Stimulated activated naive B cell treated with anti-CD40 and anti-IgM and Interleukin-4, amounts not matched to agents 10 μg/mL and 1 μg/mL and 100 μg/mL, for 72 hours (primary cell): ENCODE results near the gene DHX35.
A peak's percentile ranks its signal among the peaks of the same experiment; 100 is the strongest.

Source experiments
- ATAC-seq, 2 donors: fragments of 150-1000 bp; cut with Tn5 transposase; replicated peaks; 2 replicates each; pipeline ENCODE4 v1.10.0; 2021; ENCODE audit warnings: moderate library complexity in 1 of 2
- DNase-seq: peaks from one replicate; pipeline ENCODE4 v3.0.0; 2021
- H3K27ac Mint-ChIP-seq: one replicate; pipeline ENCODE4 v1.8.0; 2022; ENCODE audit warnings: mild to moderate bottlenecking, mixed read lengths
- H3K27me3 Mint-ChIP-seq, 2 donors: one replicate each; pipeline ENCODE4 v1.8.0; 2022; ENCODE audit warnings: mixed read lengths in 2 of 2
- H3K36me3 Mint-ChIP-seq, 2 donors: one replicate each; pipeline ENCODE4 v1.8.0; 2022; ENCODE audit warnings: mixed read lengths in 2 of 2, mild to moderate bottlenecking in 1 of 2
- H3K4me1 Mint-ChIP-seq, 2 donors: one replicate each; pipeline ENCODE4 v1.8.0; 2022; ENCODE audit warnings: mixed read lengths in 2 of 2, mild to moderate bottlenecking in 1 of 2
- H3K4me3 Mint-ChIP-seq, 2 donors: one replicate each; pipeline ENCODE4 v1.8.0; 2022; ENCODE audit warnings: mild to moderate bottlenecking in 2 of 2, mixed read lengths in 2 of 2, moderate library complexity in 1 of 2
- H3K9me3 Mint-ChIP-seq, 2 donors: one replicate each; pipeline ENCODE4 v1.8.0; 2022; ENCODE audit warnings: mixed read lengths in 2 of 2, mild to moderate bottlenecking in 1 of 2

Gene DHX35

GRCh38 chr20:39004508-39004907, 42.4 kb downstream of the DHX35 start:
- H3K4me3 Mint-ChIP-seq, result no peak overlapping the region
- no peaks in the 10 kb centered on the region for H3K4me1 Mint-ChIP-seq
- H3K27me3 Mint-ChIP-seq, result no peaks in the 10 kb centered on the region
- no peaks in the 10 kb centered on the region for H3K9me3 Mint-ChIP-seq
- ATAC-seq (no peak), DNase-seq (no peak)
- no peak overlapping the region for H3K27ac Mint-ChIP-seq
- peaks cover 37 to 69% of the 10 kb centered on the region in 2 donors for H3K36me3 Mint-ChIP-seq

GRCh38 chr20:39009348-39009747, 47.2 kb downstream of the DHX35 start:
- peaks cover 33 to 55% of the 10 kb centered on the region in 2 donors for H3K36me3 Mint-ChIP-seq
- H3K27me3 Mint-ChIP-seq, result no peaks in the 10 kb centered on the region
- DNase-seq (no peak), ATAC-seq (no peak)
- H3K4me3 Mint-ChIP-seq, result no peak overlapping the region
- no peak overlapping the region for H3K27ac Mint-ChIP-seq
- H3K4me1 Mint-ChIP-seq, result no peaks in the 10 kb centered on the region
- H3K9me3 Mint-ChIP-seq, result no peaks in the 10 kb centered on the region

- ATAC-seq, result no peak
- Mint-ChIP-seq H3K27me3 (no peaks in the 10 kb centered on the region), H3K4me3 (no peak overlapping the region), H3K9me3 (no peaks in the 10 kb centered on the region), H3K36me3 (peaks cover 43 to 63% of the 10 kb centered on the region in 2 donors), H3K27ac (no peak overlapping the region), H3K4me1 (no peaks in the 10 kb centered on the region)
- no peak for DNase-seq
These were observed 48.4 kb downstream of the DHX35 start for GRCh38 chr20:39010496-39010895.

GRCh38 chr20:39013662-39014109, 51.5 kb downstream of the DHX35 start:
- Mint-ChIP-seq H3K4me3 (no peak overlapping the region), H3K36me3 (peaks cover 55 to 69% of the 10 kb centered on the region in 2 donors), H3K27ac (no peak overlapping the region), H3K4me1 (peaks cover 0 to 2% of the 10 kb centered on the region in 2 donors), H3K27me3 (no peaks in the 10 kb centered on the region), H3K9me3 (peaks cover 1 to 3% of the 10 kb centered on the region in 2 donors)
- DNase-seq (no peak), ATAC-seq (no peak)

GRCh38 chr20:39016041-39016440, 53.9 kb downstream of the DHX35 start:
- Mint-ChIP-seq H3K4me3 (no peak overlapping the region), H3K9me3 (peaks cover 1 to 3% of the 10 kb centered on the region in 2 donors), H3K36me3 (peaks cover 62 to 64% of the 10 kb centered on the region in 2 donors), H3K27ac (no peak overlapping the region), H3K4me1 (peaks cover 8 to 10% of the 10 kb centered on the region in 2 donors), H3K27me3 (no peaks in the 10 kb centered on the region)
- no peak for DNase-seq
- ATAC-seq, result no peak

- peaks cover 64 to 66% of the 10 kb centered on the region in 2 donors for H3K36me3 Mint-ChIP-seq
- no peaks in the 10 kb centered on the region for H3K27me3 Mint-ChIP-seq
- no peak for ATAC-seq
- DNase-seq, result no peak
- peaks cover 1 to 3% of the 10 kb centered on the region in 2 donors for H3K9me3 Mint-ChIP-seq
- H3K4me1 Mint-ChIP-seq, result peaks cover 8 to 10% of the 10 kb centered on the region in 2 donors
- no peak overlapping the region for H3K4me3 Mint-ChIP-seq
- H3K27ac Mint-ChIP-seq, result no peak overlapping the region
These were observed 54.4 kb downstream of the DHX35 start for GRCh38 chr20:39016506-39016905.

GRCh38 chr20:39019027-39019426, 56.9 kb downstream of the DHX35 start:
- DNase-seq, result no peak
- Mint-ChIP-seq H3K27me3 (no peaks in the 10 kb centered on the region), H3K4me1 (peaks cover 8 to 10% of the 10 kb centered on the region in 2 donors), H3K4me3 (no peak overlapping the region), H3K9me3 (peaks cover 1 to 3% of the 10 kb centered on the region in 2 donors), H3K27ac (no peak overlapping the region), H3K36me3 (peaks cover 78 to 80% of the 10 kb centered on the region in 2 donors)
- ATAC-seq, result no peak

- Mint-ChIP-seq H3K36me3 (peaks cover 71 to 75% of the 10 kb centered on the region in 2 donors), H3K4me1 (peaks cover 8 to 10% of the 10 kb centered on the region in 2 donors), H3K4me3 (peak overlapping the region in 1 of 2 donors; percentile 7), H3K27ac (peak overlapping the region; percentile 0), H3K9me3 (peaks cover 1 to 3% of the 10 kb centered on the region in 2 donors), H3K27me3 (no peaks in the 10 kb centered on the region)
- DNase-seq (peak; percentile 44), ATAC-seq (peak; percentile 96 to 98)
These were observed 57.7 kb downstream of the DHX35 start for GRCh38 chr20:39019805-39020325.

GRCh38 chr20:39021748-39022147, 59.6 kb downstream of the DHX35 start:
- Mint-ChIP-seq H3K9me3 (no peaks in the 10 kb centered on the region), H3K4me1 (peaks cover 6 to 10% of the 10 kb centered on the region in 2 donors), H3K27ac (no peak overlapping the region), H3K36me3 (peaks cover 72 to 73% of the 10 kb centered on the region in 2 donors), H3K27me3 (no peaks in the 10 kb centered on the region), H3K4me3 (no peak overlapping the region)
- no peak for DNase-seq
- no peak for ATAC-seq

- peaks cover 51 to 69% of the 10 kb centered on the region in 2 donors for H3K36me3 Mint-ChIP-seq
- DNase-seq, result no peak
- no peak overlapping the region for H3K4me3 Mint-ChIP-seq
- H3K9me3 Mint-ChIP-seq, result no peaks in the 10 kb centered on the region
- H3K4me1 Mint-ChIP-seq, result no peaks in the 10 kb centered on the region
- H3K27me3 Mint-ChIP-seq, result no peaks in the 10 kb centered on the region
- no peak overlapping the region for H3K27ac Mint-ChIP-seq
- ATAC-seq, result peak in 1 of 2 donors; percentile 52
These were observed 63.7 kb downstream of the DHX35 start for GRCh38 chr20:39025883-39026282.

GRCh38 chr20:39029364-39029763, 67.2 kb downstream of the DHX35 start:
- Mint-ChIP-seq H3K4me1 (no peaks in the 10 kb centered on the region), H3K36me3 (peaks cover 35 to 58% of the 10 kb centered on the region in 2 donors), H3K4me3 (no peak overlapping the region), H3K27me3 (no peaks in the 10 kb centered on the region), H3K9me3 (no peaks in the 10 kb centered on the region), H3K27ac (no peak overlapping the region)
- DNase-seq (no peak), ATAC-seq (no peak)

GRCh38 chr20:39032997-39033396, 70.9 kb downstream of the DHX35 start:
- DNase-seq, result no peak
- Mint-ChIP-seq H3K36me3 (peaks cover 27 to 47% of the 10 kb centered on the region in 2 donors), H3K4me1 (no peaks in the 10 kb centered on the region), H3K27ac (no peak overlapping the region), H3K9me3 (no peaks in the 10 kb centered on the region), H3K4me3 (no peak overlapping the region), H3K27me3 (no peaks in the 10 kb centered on the region)
- ATAC-seq, result no peak

- ATAC-seq, result no peak
- H3K9me3 Mint-ChIP-seq, result no peaks in the 10 kb centered on the region
- H3K4me1 Mint-ChIP-seq, result no peaks in the 10 kb centered on the region
- H3K4me3 Mint-ChIP-seq, result no peak overlapping the region
- H3K36me3 Mint-ChIP-seq, result peaks cover 29 to 52% of the 10 kb centered on the region in 2 donors
- H3K27ac Mint-ChIP-seq, result no peak overlapping the region
- DNase-seq, result no peak
- H3K27me3 Mint-ChIP-seq, result no peaks in the 10 kb centered on the region
These were observed 73.9 kb downstream of the DHX35 start for GRCh38 chr20:39036011-39036410.

GRCh38 chr20:39036851-39037250, 74.7 kb downstream of the DHX35 start:
- H3K27ac Mint-ChIP-seq, result no peak overlapping the region
- H3K36me3 Mint-ChIP-seq, result peaks cover 33 to 51% of the 10 kb centered on the region in 2 donors
- DNase-seq (no peak), ATAC-seq (no peak)
- H3K4me3 Mint-ChIP-seq, result no peak overlapping the region
- no peaks in the 10 kb centered on the region for H3K4me1 Mint-ChIP-seq
- no peaks in the 10 kb centered on the region for H3K27me3 Mint-ChIP-seq
- H3K9me3 Mint-ChIP-seq, result no peaks in the 10 kb centered on the region

GRCh38 chr20:39038047-39038446, 75.9 kb downstream of the DHX35 start:
- no peak for DNase-seq
- no peak overlapping the region for H3K27ac Mint-ChIP-seq
- H3K9me3 Mint-ChIP-seq, result no peaks in the 10 kb centered on the region
- no peak overlapping the region for H3K4me3 Mint-ChIP-seq
- no peaks in the 10 kb centered on the region for H3K4me1 Mint-ChIP-seq
- H3K27me3 Mint-ChIP-seq, result no peaks in the 10 kb centered on the region
- ATAC-seq, result no peak
- H3K36me3 Mint-ChIP-seq, result peaks cover 33 to 55% of the 10 kb centered on the region in 2 donors
